Measurements from ENCODE around the gene TDRD9.

TDRD9 gene

DNA sequence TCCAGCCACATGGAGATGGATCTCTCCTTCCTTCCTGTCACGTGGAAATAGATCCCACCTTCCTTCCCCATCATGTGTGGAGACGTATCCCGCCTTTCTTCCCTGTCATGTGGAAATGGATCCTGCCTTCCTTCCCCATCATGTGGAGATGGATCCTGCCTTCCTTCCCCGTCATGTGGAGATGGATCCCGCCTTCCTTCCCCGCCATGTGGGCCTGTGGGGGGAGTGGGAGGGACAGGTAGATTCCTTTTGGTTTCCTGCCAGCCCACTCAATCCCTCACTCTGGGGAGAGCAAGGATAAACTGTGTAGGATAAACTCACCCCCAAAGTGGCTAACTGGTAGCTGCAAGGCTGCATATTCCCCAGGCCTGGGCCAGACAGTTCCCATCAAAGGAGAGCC is 31.7 kb upstream of the TDRD9 start:
- Histone ChIP-seq H3K27ac (no peak overlapping the region), H3K27me3 (replicated peaks) (no peaks in the 10 kb centered on the region), H3K4me3 (ENCODE audit: low read depth, low read length) (no peak overlapping the region), H3K36me3 (replicated peaks) (no peaks in the 10 kb centered on the region)
- no peak for DNase-seq
- TF ChIP-seq, protein P1, sequence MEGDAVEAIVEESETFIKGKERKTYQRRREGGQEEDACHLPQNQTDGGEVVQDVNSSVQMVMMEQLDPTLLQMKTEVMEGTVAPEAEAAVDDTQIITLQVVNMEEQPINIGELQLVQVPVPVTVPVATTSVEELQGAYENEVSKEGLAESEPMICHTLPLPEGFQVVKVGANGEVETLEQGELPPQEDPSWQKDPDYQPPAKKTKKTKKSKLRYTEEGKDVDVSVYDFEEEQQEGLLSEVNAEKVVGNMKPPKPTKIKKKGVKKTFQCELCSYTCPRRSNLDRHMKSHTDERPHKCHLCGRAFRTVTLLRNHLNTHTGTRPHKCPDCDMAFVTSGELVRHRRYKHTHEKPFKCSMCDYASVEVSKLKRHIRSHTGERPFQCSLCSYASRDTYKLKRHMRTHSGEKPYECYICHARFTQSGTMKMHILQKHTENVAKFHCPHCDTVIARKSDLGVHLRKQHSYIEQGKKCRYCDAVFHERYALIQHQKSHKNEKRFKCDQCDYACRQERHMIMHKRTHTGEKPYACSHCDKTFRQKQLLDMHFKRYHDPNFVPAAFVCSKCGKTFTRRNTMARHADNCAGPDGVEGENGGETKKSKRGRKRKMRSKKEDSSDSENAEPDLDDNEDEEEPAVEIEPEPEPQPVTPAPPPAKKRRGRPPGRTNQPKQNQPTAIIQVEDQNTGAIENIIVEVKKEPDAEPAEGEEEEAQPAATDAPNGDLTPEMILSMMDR (IDR thresholded peaks at IDR 0.05; ENCODE audit: low read depth, low read length, missing control alignments): no peak
- in situ Hi-C loops (cut with HindIII; ENCODE audit: low pct_ligation_motif_present, low sequenced_read_pairs): no loop called here

DNA sequence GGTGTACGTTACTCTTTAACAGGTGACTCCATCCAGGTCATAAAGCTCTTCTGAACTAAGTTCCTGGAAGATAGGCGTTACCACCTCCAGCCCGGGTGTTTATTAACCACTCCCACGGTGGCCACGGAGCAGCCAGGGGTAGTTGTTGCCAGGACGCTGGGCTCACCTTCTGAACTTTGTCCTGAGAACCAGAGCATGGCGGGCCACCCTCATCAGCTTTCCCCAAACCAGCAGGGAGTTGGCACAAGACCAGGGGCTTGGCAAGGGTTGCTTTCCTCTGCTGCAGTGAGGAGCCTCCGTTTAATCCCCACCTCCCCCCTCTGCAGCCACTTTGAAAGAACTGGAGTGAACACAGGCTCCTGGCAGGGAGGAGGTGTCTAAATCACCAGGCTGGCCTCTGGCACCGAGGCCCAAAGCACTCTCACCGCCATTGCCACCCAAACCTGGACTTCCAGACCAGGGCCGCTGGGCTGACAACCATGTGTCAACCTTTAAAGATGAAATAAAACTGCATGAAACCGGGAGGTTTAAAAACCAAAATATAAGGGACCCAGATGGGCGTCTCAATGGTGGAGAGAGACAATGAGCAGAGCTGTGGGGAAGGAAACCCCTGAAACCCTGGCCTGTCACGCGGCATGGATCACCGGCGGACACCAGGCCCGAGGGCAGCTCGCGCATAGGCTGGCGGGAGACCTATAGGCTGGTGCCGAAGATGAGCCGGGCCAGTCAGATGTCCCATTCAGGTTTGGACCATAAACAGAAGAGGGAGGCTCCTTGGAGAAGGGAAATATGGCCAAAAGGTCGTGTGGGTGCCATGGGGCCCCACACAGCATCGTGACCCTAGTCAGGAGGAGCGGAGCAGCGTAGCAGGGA is 30.9 kb upstream of the TDRD9 start:
- in situ Hi-C loops (cut with HindIII; ENCODE audit: low pct_ligation_motif_present, low sequenced_read_pairs): no loop called here
- Histone ChIP-seq H3K27ac (no peak overlapping the region), H3K4me3 (ENCODE audit: low read depth, low read length) (no peak overlapping the region), H3K27me3 (replicated peaks) (no peaks in the 10 kb centered on the region), H3K36me3 (replicated peaks) (no peaks in the 10 kb centered on the region)
- TF ChIP-seq, protein P1 (IDR thresholded peaks at IDR 0.05; ENCODE audit: low read depth, low read length, missing control alignments): no peak
- DNase-seq: no peak

DNA sequence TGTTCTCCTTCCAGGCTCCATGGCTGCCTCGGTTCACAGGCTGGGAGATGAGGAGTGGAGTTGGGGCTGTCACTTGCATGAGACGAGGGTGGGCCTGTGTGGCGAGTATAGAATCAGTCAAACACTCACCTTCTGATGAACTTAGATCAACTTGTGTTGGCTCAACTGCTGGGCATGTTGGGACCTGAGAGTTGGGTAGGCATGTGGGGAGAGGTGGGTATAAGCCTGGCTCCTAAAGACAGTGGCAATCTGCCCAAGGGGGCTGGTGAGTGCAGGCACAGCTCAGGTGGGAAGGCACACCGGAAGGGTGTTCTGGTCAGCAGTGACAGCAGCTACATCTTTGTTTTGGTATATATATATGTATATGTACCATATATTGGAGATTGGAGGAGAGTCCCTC is 30.1 kb upstream of the TDRD9 start:
- DNase-seq: no peak
- Histone ChIP-seq H3K27ac (no peak overlapping the region), H3K4me3 (ENCODE audit: low read depth, low read length) (no peak overlapping the region), H3K27me3 (replicated peaks) (no peaks in the 10 kb centered on the region), H3K36me3 (replicated peaks) (no peaks in the 10 kb centered on the region)
- in situ Hi-C loops (cut with HindIII; ENCODE audit: low pct_ligation_motif_present, low sequenced_read_pairs): no loop called here
- TF ChIP-seq, protein P1 (IDR thresholded peaks at IDR 0.05; ENCODE audit: low read depth, low read length, missing control alignments): no peak

DNA sequence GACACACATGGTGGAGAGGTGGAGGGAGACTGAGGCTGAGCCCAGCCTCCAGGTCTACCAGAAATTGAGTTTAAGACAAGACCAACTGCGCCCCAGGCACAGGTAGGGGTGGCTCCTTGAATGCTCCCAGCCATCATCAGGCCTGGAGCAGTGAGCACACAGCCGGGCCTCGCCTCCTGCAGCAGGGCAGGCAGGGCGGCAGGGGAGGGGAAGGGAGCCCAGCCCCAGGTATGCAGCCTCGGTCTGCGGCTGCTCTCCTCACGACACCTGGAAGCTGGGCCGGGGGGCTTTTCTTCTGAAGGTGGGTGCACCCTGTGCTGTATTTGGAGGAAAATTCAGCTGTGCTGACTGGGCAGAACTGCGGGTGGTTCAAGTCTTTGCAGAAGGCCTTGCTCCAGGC is 29.5 kb upstream of the TDRD9 start:
- Histone ChIP-seq H3K27ac (no peak overlapping the region), H3K4me3 (ENCODE audit: low read depth, low read length) (no peak overlapping the region), H3K27me3 (replicated peaks) (no peaks in the 10 kb centered on the region), H3K36me3 (replicated peaks) (no peaks in the 10 kb centered on the region)
- DNase-seq: no peak
- TF ChIP-seq, protein P1 (IDR thresholded peaks at IDR 0.05; ENCODE audit: low read depth, low read length, missing control alignments): no peak
- in situ Hi-C loops (cut with HindIII; ENCODE audit: low pct_ligation_motif_present, low sequenced_read_pairs): no loop called here

DNA sequence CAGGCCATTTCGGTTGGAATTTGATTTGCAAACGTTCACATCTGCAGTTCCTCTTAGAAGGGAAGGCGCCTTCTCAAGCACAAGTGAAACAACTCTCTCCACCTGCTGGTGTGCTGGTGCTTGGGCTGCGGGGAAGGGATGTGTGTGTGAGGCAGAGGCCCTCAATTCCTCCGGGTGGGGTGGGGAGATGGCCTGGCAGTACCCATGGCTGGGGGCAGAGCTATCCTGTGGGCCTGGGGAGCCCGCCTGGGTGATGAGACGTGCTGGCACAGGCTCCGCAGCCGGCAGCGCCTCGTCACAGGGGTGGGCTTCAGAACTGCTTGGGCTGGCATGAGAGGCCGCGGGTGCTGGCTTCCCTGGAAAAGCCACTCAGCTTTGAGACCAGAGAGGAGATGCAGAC is 28.9 kb upstream of the TDRD9 start:
- Histone ChIP-seq H3K36me3 (replicated peaks) (no peaks in the 10 kb centered on the region), H3K4me3 (ENCODE audit: low read depth, low read length) (no peak overlapping the region), H3K27me3 (replicated peaks) (no peaks in the 10 kb centered on the region), H3K27ac (no peak overlapping the region)
- in situ Hi-C loops (cut with HindIII; ENCODE audit: low pct_ligation_motif_present, low sequenced_read_pairs): no loop called here
- TF ChIP-seq, protein P1 (IDR thresholded peaks at IDR 0.05; ENCODE audit: low read depth, low read length, missing control alignments): no peak
- no peak for DNase-seq

DNA sequence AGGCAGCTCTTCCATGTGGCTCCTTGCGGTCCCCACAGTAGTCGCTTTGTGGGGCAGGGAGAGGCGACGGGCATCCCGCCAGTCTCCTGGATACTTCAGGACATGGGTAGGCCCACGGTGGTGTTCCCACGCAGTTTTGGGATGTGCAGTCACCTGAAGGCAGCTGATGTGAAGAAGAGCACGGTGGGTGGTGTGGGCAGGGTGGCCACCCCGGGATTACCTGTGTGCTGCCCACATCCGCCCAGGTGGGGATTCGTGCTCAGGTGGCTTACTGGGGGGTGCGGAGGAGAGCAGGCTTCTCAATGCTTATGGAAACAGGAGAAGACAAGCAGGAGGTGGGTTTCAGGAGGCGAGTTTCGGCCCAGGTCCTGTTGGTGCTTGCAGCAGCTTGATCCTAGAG is 28.4 kb upstream of the TDRD9 start:
- in situ Hi-C loops (cut with HindIII; ENCODE audit: low pct_ligation_motif_present, low sequenced_read_pairs): no loop called here
- Histone ChIP-seq H3K4me3 (ENCODE audit: low read depth, low read length) (no peak overlapping the region), H3K27me3 (replicated peaks) (no peaks in the 10 kb centered on the region), H3K36me3 (replicated peaks) (no peaks in the 10 kb centered on the region), H3K27ac (no peak overlapping the region)
- TF ChIP-seq, protein P1 (IDR thresholded peaks at IDR 0.05; ENCODE audit: low read depth, low read length, missing control alignments): no peak
- DNase-seq: no peak

Measured in brain microvascular endothelial cell (primary cell).